SK-N-SH treated with all-trans-retinoic acid at 6 μM for 48 hours (cell line): ENCODE measurements around the gene INSL6.

ENCODE experiments used
- CSRNP3 ChIP-seq: fragments of 250-450 bp; sonication (Bioruptor Pico); IDR thresholded peaks from 2 replicates; pipeline ENCODE4 v1.5.1; 2021; ENCODE audit warnings: mild to moderate bottlenecking, moderate library complexity
- OSR1 ChIP-seq: fragments of 250-450 bp; sonication (Bioruptor Pico); IDR thresholded peaks from 2 replicates; pipeline ENCODE4 v1.8.0; 2022; ENCODE audit warnings: moderate library complexity, mild to moderate bottlenecking, inconsistent platforms
- RARB ChIP-seq: fragments of 250-450 bp; sonication (Bioruptor Pico); IDR thresholded peaks from 2 replicates; pipeline ENCODE4 v1.8.0; 2021; ENCODE audit warnings: mild to moderate bottlenecking, moderate library complexity
- SNAI2 ChIP-seq: fragments of 250-450 bp; sonication (Bioruptor Pico); IDR thresholded peaks from 2 replicates; pipeline ENCODE4 v1.5.0; 2020; ENCODE audit warnings: mild to moderate bottlenecking, moderate library complexity
- ZFP30 ChIP-seq: fragments of 450-650 bp; formaldehyde crosslinking; IDR thresholded peaks from 2 replicates; pipeline ENCODE4 v1.5.0; 2022; ENCODE audit warnings: mild to moderate bottlenecking, moderate library complexity
- ZNF565 ChIP-seq: fragments of 450-650 bp; formaldehyde crosslinking; conservative IDR thresholded peaks from 2 replicates; pipeline ENCODE4 v1.5.0; 2020; ENCODE audit warnings: low read depth, mild to moderate bottlenecking, moderate library complexity
- ZNF8 ChIP-seq: fragments of 450-650 bp; formaldehyde crosslinking; IDR thresholded peaks from 2 replicates; pipeline ENCODE4 v1.5.0; 2020; ENCODE audit warnings: mild to moderate bottlenecking, moderate library complexity

DNA sequence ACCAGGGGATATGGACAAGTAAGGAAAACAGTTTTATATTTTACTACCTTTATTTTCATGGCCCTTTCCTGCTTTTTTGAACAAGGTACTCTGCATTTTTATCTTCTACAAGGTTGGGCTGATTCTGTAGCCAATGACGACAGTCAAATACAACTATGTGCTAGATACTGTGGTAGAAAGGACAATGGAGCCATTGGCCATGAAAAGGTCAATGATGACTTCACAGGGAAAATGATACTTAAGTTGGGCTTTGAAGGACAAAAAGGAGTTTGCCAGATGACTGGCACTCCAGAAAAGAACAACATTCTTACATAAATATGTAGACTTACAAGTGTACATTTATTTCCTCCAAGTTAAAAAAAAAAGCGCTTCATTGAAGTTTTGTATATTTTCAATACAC lies 663 bp downstream of the INSL6 start:
- TF ChIP-seq OSR1 (no peak), ZFP30 (CRISPR knock-in tag) (no peak), ZNF565 (no peak), SNAI2 (CRISPR knock-in tag) (no peak), ZNF8 (CRISPR knock-in tag) (no peak), CSRNP3 (no peak), RARB (CRISPR knock-in tag) (no peak)
